Activated CD4-positive, alpha-beta T cell treated with anti-CD3 and anti-CD28 coated beads, Interleukin-2, amount 50 U/mL, for 48 hours (primary cell): ENCODE measurements around the gene MRO.

Experiments
- DNase-seq, 2 experiments: peaks; one replicate each; pipeline ENCODE4 v3.0.0-alpha.2; 2020

Gene MRO

GRCh38 chr18:50832754-50833153 lies 12.9 kb upstream of the MRO start:
- DNase-seq = no peak

- DNase-seq = no peak
Measured at GRCh38 chr18:50830544-50830943, 10.7 kb upstream of the MRO start.

- no peak for DNase-seq
Measured at GRCh38 chr18:50829644-50830043, 9.8 kb upstream of the MRO start.

GRCh38 chr18:50826027-50826426 lies 6.2 kb upstream of the MRO start:
- DNase-seq = no peak

- DNase-seq = no peak
Measured at GRCh38 chr18:50825621-50826020, 5.8 kb upstream of the MRO start.

GRCh38 chr18:50822756-50823155 lies 2.9 kb upstream of the MRO start:
- no peak for DNase-seq

- no peak for DNase-seq
Measured at GRCh38 chr18:50820901-50821520, 1.2 kb upstream of the MRO start.

- DNase-seq = peak in 1 of 2 experiments; percentile 1
Measured at GRCh38 chr18:50819027-50819727, 639 bp downstream of the MRO start.

GRCh38 chr18:50816419-50817166 lies 3.2 kb downstream of the MRO start:
- DNase-seq = no peak

GRCh38 chr18:50814395-50814794 lies 5.4 kb downstream of the MRO start:
- no peak for DNase-seq

GRCh38 chr18:50813353-50813752 lies 6.5 kb downstream of the MRO start:
- DNase-seq = no peak

GRCh38 chr18:50812834-50813233 lies 7.0 kb downstream of the MRO start:
- DNase-seq = no peak

GRCh38 chr18:50807176-50807575 lies 12.6 kb downstream of the MRO start:
- no peak for DNase-seq

- no peak for DNase-seq
Measured at GRCh38 chr18:50806208-50806616, 13.6 kb downstream of the MRO start.

- peak in 1 of 2 experiments; percentile 6 for DNase-seq
Measured at GRCh38 chr18:50805732-50806131, 14.1 kb downstream of the MRO start.

GRCh38 chr18:50803592-50803991 lies 16.2 kb downstream of the MRO start:
- no peak for DNase-seq

GRCh38 chr18:50802141-50802540 lies 17.7 kb downstream of the MRO start:
- no peak for DNase-seq

GRCh38 chr18:50797142-50797541 lies 22.7 kb downstream of the MRO start:
- no peak for DNase-seq

- DNase-seq = no peak
Measured at GRCh38 chr18:50796495-50796894, 23.3 kb downstream of the MRO start.

GRCh38 chr18:50793641-50794565 lies 25.9 kb downstream of the MRO start:
- DNase-seq = no peak

- no peak for DNase-seq
Measured at GRCh38 chr18:50792885-50793284, 26.9 kb downstream of the MRO start.

- DNase-seq = no peak
Measured at GRCh38 chr18:50791599-50792438, 28.0 kb downstream of the MRO start.
